ENCODE data around the gene KIFAP3. TPM values are rescaled to one million over a fixed set of nuclear protein-coding genes. Genes with fewer than 3 reads are reported as not detected.
A peak's percentile ranks its signal among the peaks of the same experiment; 100 is the strongest.

KIFAP3 gene
- total RNA-seq, 1 donor from 2014 or later: 12.6 TPM

- no peak overlapping the region for H3K27ac ChIP-seq
- intact Hi-C loops (cut with DNase I): no loop called here
- no peaks in the 10 kb centered on the region for H3K27me3 ChIP-seq
- H3K4me1 ChIP-seq: peaks cover 0 to 5% of the 10 kb centered on the region in 2 donors
- no peak for TF ChIP-seq CTCF (IDR thresholded peaks at IDR 0.05)
- no peaks in the 10 kb centered on the region for H3K9me3 ChIP-seq
- no peak overlapping the region for H3K4me3 ChIP-seq
- H3K36me3 ChIP-seq: no peaks in the 10 kb centered on the region
- no peak for DNase-seq (ENCODE audit: low spot score in 2 of 2)
These were observed 140.3 kb downstream of the KIFAP3 start for GRCh38 chr1:169933984-169934725.

GRCh38 chr1:169931795-169932231 is 142.7 kb downstream of the KIFAP3 start:
- intact Hi-C loops (cut with DNase I): no loop called here
- peak overlapping the region in 1 of 2 donors; percentile 36 for H3K27ac ChIP-seq
- H3K27me3 ChIP-seq: no peaks in the 10 kb centered on the region
- peaks cover 0 to 5% of the 10 kb centered on the region in 2 donors for H3K4me1 ChIP-seq
- H3K9me3 ChIP-seq: no peaks in the 10 kb centered on the region
- no peak for TF ChIP-seq CTCF (IDR thresholded peaks at IDR 0.05)
- no peaks in the 10 kb centered on the region for H3K36me3 ChIP-seq
- DNase-seq (ENCODE audit: low spot score in 2 of 2): no peak
- H3K4me3 ChIP-seq: no peak overlapping the region

- Histone ChIP-seq H3K4me1 (peaks cover 0 to 5% of the 10 kb centered on the region in 2 donors), H3K27me3 (no peaks in the 10 kb centered on the region), H3K9me3 (no peaks in the 10 kb centered on the region), H3K27ac (no peak overlapping the region), H3K36me3 (no peaks in the 10 kb centered on the region), H3K4me3 (no peak overlapping the region)
- DNase-seq (ENCODE audit: low spot score in 2 of 2): no peak
- no peak for TF ChIP-seq CTCF (IDR thresholded peaks at IDR 0.05)
- intact Hi-C loops (cut with DNase I): loop anchor here (2.0 to 5.0 kb wide), 3 partner anchors 836 to 1002 kb away; no protein-coding TSS in a partner anchor
These were observed 145.3 kb downstream of the KIFAP3 start for GRCh38 chr1:169929210-169929526.

- Histone ChIP-seq H3K4me1 (peaks cover 0 to 5% of the 10 kb centered on the region in 2 donors), H3K4me3 (no peak overlapping the region), H3K9me3 (no peaks in the 10 kb centered on the region), H3K36me3 (peaks cover 0 to 2% of the 10 kb centered on the region in 2 donors), H3K27me3 (no peaks in the 10 kb centered on the region), H3K27ac (no peak overlapping the region)
- peak; percentile 48 to 69 (median 65) for TF ChIP-seq CTCF (IDR thresholded peaks at IDR 0.05)
- DNase-seq (ENCODE audit: low spot score in 2 of 2): no peak
- intact Hi-C loops (cut with DNase I): loop anchor here (2.0 to 5.0 kb wide), 3 partner anchors 836 to 1002 kb away; no protein-coding TSS in a partner anchor
These were observed 145.9 kb downstream of the KIFAP3 start for GRCh38 chr1:169928438-169929209.

GRCh38 chr1:169925505-169926482 is 148.7 kb downstream of the KIFAP3 start:
- intact Hi-C loops (cut with DNase I): loop anchor here (5.0 kb wide), 1 partner anchor 957 kb away; no protein-coding TSS in a partner anchor

More at GRCh38 chr1:169925505-169926482, 148.7 kb downstream of the KIFAP3 start:
- Histone ChIP-seq H3K27ac (no peak overlapping the region), H3K4me3 (no peak overlapping the region), H3K9me3 (no peaks in the 10 kb centered on the region), H3K4me1 (no peaks in the 10 kb centered on the region), H3K36me3 (peaks cover 0 to 4% of the 10 kb centered on the region in 2 donors), H3K27me3 (no peaks in the 10 kb centered on the region)
- DNase-seq (ENCODE audit: low spot score in 2 of 2): no peak
- no peak for TF ChIP-seq CTCF (IDR thresholded peaks at IDR 0.05)
